Endothelial cell (in vitro differentiated cells): ENCODE measurements around the gene TERF2IP. TPM values are rescaled to one million over a fixed set of nuclear protein-coding genes. Genes with fewer than 3 reads are reported as not detected.

ENCODE experiments used
- DNase-seq: peaks from one replicate; pipeline ENCODE4 v3.0.0; 2021; ENCODE audit warnings: low spot score
- H3K27ac Mint-ChIP-seq: one replicate; pipeline ENCODE4 v1.8.0; 2021; ENCODE audit warnings: mixed read lengths, inconsistent platforms; ENCODE audit not compliant: unreplicated experiment
- H3K27me3 Mint-ChIP-seq: one replicate; pipeline ENCODE4 v1.8.0; 2021; ENCODE audit warnings: mild to moderate bottlenecking, moderate library complexity, mixed read lengths, inconsistent platforms; ENCODE audit not compliant: unreplicated experiment
- H3K36me3 Mint-ChIP-seq: one replicate; pipeline ENCODE4 v1.8.0; 2021; ENCODE audit warnings: mild to moderate bottlenecking, low read depth, mixed read lengths, inconsistent platforms; ENCODE audit not compliant: unreplicated experiment
- H3K4me1 Mint-ChIP-seq: one replicate; pipeline ENCODE4 v1.8.0; 2021; ENCODE audit warnings: mild to moderate bottlenecking, mixed read lengths, inconsistent platforms; ENCODE audit not compliant: unreplicated experiment
- H3K4me3 Mint-ChIP-seq: one replicate; pipeline ENCODE4 v1.8.0; 2021; ENCODE audit warnings: mild to moderate bottlenecking, mixed read lengths, inconsistent platforms; ENCODE audit not compliant: unreplicated experiment
- H3K9me3 Mint-ChIP-seq: one replicate; pipeline ENCODE4 v1.8.0; 2021; ENCODE audit warnings: mixed read lengths, inconsistent platforms; ENCODE audit not compliant: unreplicated experiment
- total RNA-seq: library from RNA; stranded (reverse); fragmentation: NEBNext Ultra II Directional; extraction: Animal tissue kit (Norgen Biotek cat#: 25700); gene quantifications from one replicate; pipeline ENCODE4 v1.2.1, GENCODE V29; 2021; ENCODE audit not compliant: unreplicated experiment
- TF ChIP-seq, protein P1 (sequence below): fragments of 200-600 bp; sonication (generic); IDR thresholded peaks from one replicate; pipeline ENCODE4 v1.5.0; 2021; ENCODE audit warnings: antibody characterized with exemption; ENCODE audit not compliant: unreplicated experiment

The TERF2IP gene
- total RNA-seq, 1 donor from 2014 or later = 48.0 TPM

DNA sequence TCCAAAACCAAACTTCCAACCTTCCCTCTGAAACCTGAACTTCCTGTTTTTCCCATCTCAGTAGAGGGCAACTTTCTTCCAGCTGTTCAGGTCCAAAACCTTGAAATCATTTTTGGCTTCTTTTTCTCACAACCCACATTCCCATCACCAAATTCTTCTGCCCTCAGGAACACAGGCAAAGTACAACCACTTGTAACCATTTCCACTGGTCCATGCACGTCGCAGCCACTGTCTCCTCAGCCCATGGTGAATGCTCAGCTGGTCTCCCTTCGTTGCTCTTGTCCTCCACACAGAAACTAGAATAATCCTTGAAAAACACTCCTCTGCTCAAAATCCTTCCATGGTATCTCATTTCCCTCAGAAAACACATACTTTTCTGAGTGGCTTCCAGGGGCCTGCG lies 20.8 kb upstream of the TERF2IP start:
- no peak for DNase-seq
- Mint-ChIP-seq H3K27ac (peak overlapping the region; percentile 97), H3K4me3 (peak overlapping the region; percentile 66), H3K36me3 (peaks cover 68% of the 10 kb centered on the region), H3K9me3 (no peaks in the 10 kb centered on the region), H3K4me1 (peaks cover 60% of the 10 kb centered on the region), H3K27me3 (peaks cover 28% of the 10 kb centered on the region)
- TF ChIP-seq, protein P1, sequence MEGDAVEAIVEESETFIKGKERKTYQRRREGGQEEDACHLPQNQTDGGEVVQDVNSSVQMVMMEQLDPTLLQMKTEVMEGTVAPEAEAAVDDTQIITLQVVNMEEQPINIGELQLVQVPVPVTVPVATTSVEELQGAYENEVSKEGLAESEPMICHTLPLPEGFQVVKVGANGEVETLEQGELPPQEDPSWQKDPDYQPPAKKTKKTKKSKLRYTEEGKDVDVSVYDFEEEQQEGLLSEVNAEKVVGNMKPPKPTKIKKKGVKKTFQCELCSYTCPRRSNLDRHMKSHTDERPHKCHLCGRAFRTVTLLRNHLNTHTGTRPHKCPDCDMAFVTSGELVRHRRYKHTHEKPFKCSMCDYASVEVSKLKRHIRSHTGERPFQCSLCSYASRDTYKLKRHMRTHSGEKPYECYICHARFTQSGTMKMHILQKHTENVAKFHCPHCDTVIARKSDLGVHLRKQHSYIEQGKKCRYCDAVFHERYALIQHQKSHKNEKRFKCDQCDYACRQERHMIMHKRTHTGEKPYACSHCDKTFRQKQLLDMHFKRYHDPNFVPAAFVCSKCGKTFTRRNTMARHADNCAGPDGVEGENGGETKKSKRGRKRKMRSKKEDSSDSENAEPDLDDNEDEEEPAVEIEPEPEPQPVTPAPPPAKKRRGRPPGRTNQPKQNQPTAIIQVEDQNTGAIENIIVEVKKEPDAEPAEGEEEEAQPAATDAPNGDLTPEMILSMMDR = no peak

GRCh38 chr16:75627851-75628250 lies 19.7 kb upstream of the TERF2IP start:
- TF ChIP-seq, protein P1 = no peak
- H3K4me1 Mint-ChIP-seq = peaks cover 53% of the 10 kb centered on the region
- H3K27ac Mint-ChIP-seq = peak overlapping the region; percentile 97
- H3K4me3 Mint-ChIP-seq = peak overlapping the region; percentile 79
- H3K9me3 Mint-ChIP-seq = no peaks in the 10 kb centered on the region
- H3K36me3 Mint-ChIP-seq = peaks cover 74% of the 10 kb centered on the region
- peaks cover 30% of the 10 kb centered on the region for H3K27me3 Mint-ChIP-seq
- no peak for DNase-seq

DNA sequence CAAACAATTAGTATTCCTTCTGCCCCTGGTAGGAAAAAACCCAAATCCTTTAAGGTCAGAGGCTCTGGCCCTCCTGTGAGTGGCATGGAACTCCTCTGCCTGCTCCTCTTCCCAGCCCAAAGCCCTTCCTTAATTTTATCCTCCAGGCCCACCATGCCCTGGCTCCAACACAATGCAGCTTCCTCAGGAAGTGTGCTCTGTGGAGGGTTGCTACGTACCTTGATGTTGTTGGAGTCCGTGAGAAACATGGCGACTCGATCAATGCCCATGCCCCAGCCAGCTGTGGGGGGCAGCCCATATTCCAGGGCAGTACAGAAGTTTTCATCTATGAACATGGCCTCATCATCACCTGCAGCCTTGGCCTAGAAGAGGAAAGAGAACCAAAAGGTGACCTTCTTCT lies 19.2 kb upstream of the TERF2IP start:
- H3K9me3 Mint-ChIP-seq = no peaks in the 10 kb centered on the region
- peaks cover 27% of the 10 kb centered on the region for H3K27me3 Mint-ChIP-seq
- TF ChIP-seq, protein P1 = no peak
- peaks cover 53% of the 10 kb centered on the region for H3K4me1 Mint-ChIP-seq
- peak overlapping the region; percentile 97 for H3K27ac Mint-ChIP-seq
- peak; percentile 33 for DNase-seq
- H3K36me3 Mint-ChIP-seq = peaks cover 77% of the 10 kb centered on the region
- peak overlapping the region; percentile 79 for H3K4me3 Mint-ChIP-seq

DNA sequence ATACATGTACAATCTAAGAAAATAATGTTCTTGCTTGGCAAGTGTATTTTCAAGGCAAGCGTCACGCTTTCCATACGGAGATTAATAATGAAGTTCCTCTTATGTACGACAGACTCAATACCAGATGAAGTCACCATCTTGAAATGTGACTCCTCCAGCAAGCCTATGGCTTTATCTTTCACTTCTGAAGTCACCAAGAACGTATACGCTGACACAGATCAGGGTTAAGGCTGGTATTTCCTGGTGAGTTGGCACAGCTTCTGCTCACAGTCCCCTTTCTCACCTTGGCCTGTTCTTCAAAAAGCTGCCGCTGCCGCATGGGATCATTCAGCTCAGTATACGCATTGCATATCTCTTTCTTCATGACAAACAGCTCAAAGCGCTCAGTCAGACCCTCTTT lies 18.4 kb upstream of the TERF2IP start:
- peaks cover 25% of the 10 kb centered on the region for H3K27me3 Mint-ChIP-seq
- H3K36me3 Mint-ChIP-seq = peaks cover 77% of the 10 kb centered on the region
- DNase-seq = no peak
- H3K27ac Mint-ChIP-seq = peak overlapping the region; percentile 97
- peak overlapping the region; percentile 85 for H3K4me3 Mint-ChIP-seq
- TF ChIP-seq, protein P1 = no peak
- peaks cover 53% of the 10 kb centered on the region for H3K4me1 Mint-ChIP-seq
- H3K9me3 Mint-ChIP-seq = no peaks in the 10 kb centered on the region

GRCh38 chr16:75630052-75630451 lies 17.5 kb upstream of the TERF2IP start:
- Mint-ChIP-seq H3K36me3 (peaks cover 73% of the 10 kb centered on the region), H3K4me1 (peaks cover 46% of the 10 kb centered on the region), H3K9me3 (no peaks in the 10 kb centered on the region), H3K4me3 (peak overlapping the region; percentile 75), H3K27me3 (peaks cover 23% of the 10 kb centered on the region), H3K27ac (peak overlapping the region; percentile 97)
- no peak for DNase-seq
- TF ChIP-seq, protein P1 = no peak
